Measurements from ENCODE around the gene RPS14. TPM values are rescaled to one million over a fixed set of nuclear protein-coding genes. Genes with fewer than 3 reads are reported as not detected.

The RPS14 gene
- total and polyA plus RNA-seq, 12 donors = 984 to 4,233 (median 1,252) TPM

- H3K27ac ChIP-seq = no peak overlapping the region
- intact Hi-C loops (cut with DNase I) = loop anchor here in 6 of 10 donors (5.0 kb wide), 2 partner anchors 37 to 42 kb away; no protein-coding TSS in a partner anchor
- 85 to 86% methylated on average over 13 of the region's 13 CpGs for WGBS, 2 donors
- no peak for DNase-seq
- TF ChIP-seq, protein P1, sequence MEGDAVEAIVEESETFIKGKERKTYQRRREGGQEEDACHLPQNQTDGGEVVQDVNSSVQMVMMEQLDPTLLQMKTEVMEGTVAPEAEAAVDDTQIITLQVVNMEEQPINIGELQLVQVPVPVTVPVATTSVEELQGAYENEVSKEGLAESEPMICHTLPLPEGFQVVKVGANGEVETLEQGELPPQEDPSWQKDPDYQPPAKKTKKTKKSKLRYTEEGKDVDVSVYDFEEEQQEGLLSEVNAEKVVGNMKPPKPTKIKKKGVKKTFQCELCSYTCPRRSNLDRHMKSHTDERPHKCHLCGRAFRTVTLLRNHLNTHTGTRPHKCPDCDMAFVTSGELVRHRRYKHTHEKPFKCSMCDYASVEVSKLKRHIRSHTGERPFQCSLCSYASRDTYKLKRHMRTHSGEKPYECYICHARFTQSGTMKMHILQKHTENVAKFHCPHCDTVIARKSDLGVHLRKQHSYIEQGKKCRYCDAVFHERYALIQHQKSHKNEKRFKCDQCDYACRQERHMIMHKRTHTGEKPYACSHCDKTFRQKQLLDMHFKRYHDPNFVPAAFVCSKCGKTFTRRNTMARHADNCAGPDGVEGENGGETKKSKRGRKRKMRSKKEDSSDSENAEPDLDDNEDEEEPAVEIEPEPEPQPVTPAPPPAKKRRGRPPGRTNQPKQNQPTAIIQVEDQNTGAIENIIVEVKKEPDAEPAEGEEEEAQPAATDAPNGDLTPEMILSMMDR (IDR thresholded peaks at IDR 0.05) = peak in 1 of 9 donors; percentile 8
- H3K27me3 ChIP-seq = no peaks in the 10 kb centered on the region
- no peak overlapping the region for H3K4me3 ChIP-seq
- no peak for ATAC-seq
- no peaks in the 10 kb centered on the region for H3K9me3 ChIP-seq
- peaks cover 0 to 100% (median 53%) of the 10 kb centered on the region in 9 donors for H3K36me3 ChIP-seq
- no peaks in the 10 kb centered on the region for H3K4me1 ChIP-seq
Observed at GRCh38 chr5:150394912-150395687, 54.4 kb downstream of the RPS14 start.

DNA sequence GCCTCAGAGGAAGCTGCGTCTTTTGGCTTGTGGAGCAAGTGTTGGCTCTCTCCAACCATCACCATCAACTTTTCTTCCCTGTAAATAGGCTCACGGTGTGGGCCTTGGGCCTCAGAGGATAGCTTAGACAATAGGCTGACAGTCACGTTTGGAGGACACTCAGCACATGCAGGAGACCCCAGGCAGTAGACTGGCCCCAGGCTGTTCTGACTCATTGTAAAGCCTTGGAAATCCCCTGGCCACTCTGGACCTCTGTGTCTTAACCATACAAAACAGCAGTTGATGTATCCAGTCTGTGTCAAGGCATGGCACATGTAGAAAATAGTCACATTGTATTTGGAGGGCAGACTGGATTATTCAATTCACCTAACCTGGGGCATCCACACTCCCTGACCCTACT is 55.4 kb downstream of the RPS14 start:
- intact Hi-C loops (cut with DNase I) = no loop called here
- 78 to 82% methylated on average over 3 of the region's 3 CpGs for WGBS, 2 donors

DNA sequence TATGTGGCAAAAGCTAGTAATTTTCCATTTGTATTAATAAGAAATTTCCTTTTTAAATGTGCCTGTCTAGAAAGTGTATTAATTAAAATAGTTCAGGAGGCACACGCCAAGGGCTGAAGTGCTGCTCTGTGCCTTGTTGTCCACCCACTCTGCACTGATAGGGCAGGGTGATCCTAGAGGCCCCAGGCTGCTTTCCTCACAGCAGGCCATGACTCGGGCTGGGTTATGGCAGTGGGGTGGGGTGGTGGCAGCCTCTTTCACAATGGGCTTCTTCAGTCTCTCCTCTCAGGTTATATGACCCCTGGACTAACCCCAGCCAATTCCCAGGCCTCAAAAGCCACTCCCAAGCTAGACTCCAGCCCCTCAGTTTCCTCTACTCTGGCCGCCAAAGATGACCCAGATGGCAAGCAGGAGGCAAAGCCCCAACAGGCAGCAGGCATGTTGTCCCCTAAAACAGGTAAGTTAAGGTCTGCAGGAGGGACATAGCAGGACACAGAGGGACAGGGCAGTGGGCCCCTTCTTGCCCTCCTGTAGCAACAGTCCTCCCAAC is 56.4 kb downstream of the RPS14 start:
- no peak for ATAC-seq
- DNase-seq = no peak
- H3K4me1 ChIP-seq = no peaks in the 10 kb centered on the region
- H3K4me3 ChIP-seq = no peak overlapping the region
- H3K9me3 ChIP-seq = no peaks in the 10 kb centered on the region
- TF ChIP-seq, protein P1 (IDR thresholded peaks at IDR 0.05) = no peak
- intact Hi-C loops (cut with DNase I) = no loop called here
- 90 to 92% methylated on average over 3 of the region's 3 CpGs for WGBS, 2 donors
- no peaks in the 10 kb centered on the region for H3K27me3 ChIP-seq
- peaks cover 0 to 100% (median 51%) of the 10 kb centered on the region in 9 donors for H3K36me3 ChIP-seq
- no peak overlapping the region for H3K27ac ChIP-seq

More for the DNA sequence above, 55.4 kb downstream of the RPS14 start:
- Histone ChIP-seq H3K4me3 (no peak overlapping the region), H3K4me1 (no peaks in the 10 kb centered on the region), H3K27me3 (no peaks in the 10 kb centered on the region), H3K27ac (no peak overlapping the region), H3K36me3 (peaks cover 0 to 100% (median 59%) of the 10 kb centered on the region in 9 donors), H3K9me3 (no peaks in the 10 kb centered on the region)
- DNase-seq (no peak), ATAC-seq (no peak)
- TF ChIP-seq, protein P1 (IDR thresholded peaks at IDR 0.05) = no peak

- Histone ChIP-seq H3K36me3 (peaks cover 0 to 100% (median 49%) of the 10 kb centered on the region in 9 donors), H3K27ac (no peak overlapping the region)
Observed at GRCh38 chr5:150392680-150393079, 56.9 kb downstream of the RPS14 start.

More at GRCh38 chr5:150392680-150393079, 56.9 kb downstream of the RPS14 start:
- intact Hi-C loops (cut with DNase I) = no loop called here
- no peak for DNase-seq
- no peaks in the 10 kb centered on the region for H3K27me3 ChIP-seq
- WGBS, 2 donors = 91 to 95% methylated on average over 7 of the region's 7 CpGs
- no peaks in the 10 kb centered on the region for H3K4me1 ChIP-seq
- H3K9me3 ChIP-seq = no peaks in the 10 kb centered on the region
- H3K4me3 ChIP-seq = no peak overlapping the region
- ATAC-seq = no peak
- TF ChIP-seq, protein P1 (IDR thresholded peaks at IDR 0.05) = no peak

Other genes with a start within 250 kb of the RPS14 start
- gene CAMK2A, start 160.0 kb downstream of the RPS14 start, total RNA-seq = 10 to 100 TPM; 10.7 to 25.7 (median 18.8) TPM
- gene CAMK2A, start 160.0 kb downstream of the RPS14 start, polyA plus RNA-seq = 10 to 100 TPM in 1 of 2 donors, 1 to 10 TPM in 1; 1.2 to 11.5 TPM
- under 1 TPM in 9 of 10 donors, not detected in 1; 0.11 to 0.65 (median 0.32) TPM for gene ARSI, start 146.8 kb downstream of the RPS14 start, total RNA-seq
- under 1 TPM in 1 of 2 donors, not detected in 1; 0.43 TPM for gene ARSI, start 146.8 kb downstream of the RPS14 start, polyA plus RNA-seq
- 10 to 100 TPM; 12.4 to 21.3 (median 14.3) TPM for gene TCOF1, start 92.0 kb downstream of the RPS14 start, total RNA-seq
- gene TCOF1, start 92.0 kb downstream of the RPS14 start, polyA plus RNA-seq = 10 to 100 TPM; 12.6 to 14.1 TPM
- gene CD74, start 36.8 kb downstream of the RPS14 start, total RNA-seq = 1,000 to 10,000 TPM in 1 of 10 donors, 100 to 1,000 TPM in 9; 120 to 2,270 (median 303) TPM
- 100 to 1,000 TPM; 211 to 298 TPM for gene CD74, start 36.8 kb downstream of the RPS14 start, polyA plus RNA-seq
- gene NDST1, start 58.4 kb upstream of the RPS14 start, total RNA-seq = 10 to 100 TPM; 50.3 to 86.1 (median 61.5) TPM
- 10 to 100 TPM; 14.8 to 15.9 TPM for gene NDST1, start 58.4 kb upstream of the RPS14 start, polyA plus RNA-seq
- gene SYNPO, start 190.9 kb upstream of the RPS14 start, total RNA-seq = 100 to 1,000 TPM; 589 to 777 (median 703) TPM
- 100 to 1,000 TPM; 129 to 344 TPM for gene SYNPO, start 190.9 kb upstream of the RPS14 start, polyA plus RNA-seq
- 10 to 100 TPM in 2 of 10 donors, 1 to 10 TPM in 8; 4.5 to 12.2 (median 6.0) TPM for gene MYOZ3, start 211.5 kb upstream of the RPS14 start, total RNA-seq
- gene MYOZ3, start 211.5 kb upstream of the RPS14 start, polyA plus RNA-seq = 1 to 10 TPM in 1 of 2 donors, under 1 TPM in 1; 0.91 to 4.1 TPM